ENCODE measurements around the gene COG5. TPM values are rescaled to one million over a fixed set of nuclear protein-coding genes. Genes with fewer than 3 reads are reported as not detected.

Gene COG5
- total and polyA plus RNA-seq, 2 of the 8 experiments (the other 6 are each of a cell fraction or from before 2014, with no cell fraction given): 10.5 to 28.1 TPM

- no peak for TF ChIP-seq USF2 (IDR thresholded peaks at IDR 0.05; ENCODE audit: low read length)
- no peak for TF ChIP-seq RXRA (IDR thresholded peaks at IDR 0.05; ENCODE audit: insufficient read depth, low read depth, low read length)
- TF ChIP-seq CREB1 (IDR thresholded peaks at IDR 0.05): no peak
Observed at GRCh38 chr7:107353701-107354100, 210.0 kb downstream of the COG5 start (continued).
